Activated T-cell treated with anti-CD3 and anti-CD28 coated beads, Interleukin-2, amount 50 U/mL, for 48 hours (primary cell): ENCODE measurements around the gene ZNF143.
"Not testable (repeated sequence)": the region's sequence is repeated elsewhere in the genome, so short reads cannot be mapped to it uniquely, and the experiment has no call there.

ENCODE experiments used
- DNase-seq, 2 experiments: peaks; one replicate each; pipeline ENCODE4 v3.0.0-alpha.2; 2020

ZNF143 gene

DNA sequence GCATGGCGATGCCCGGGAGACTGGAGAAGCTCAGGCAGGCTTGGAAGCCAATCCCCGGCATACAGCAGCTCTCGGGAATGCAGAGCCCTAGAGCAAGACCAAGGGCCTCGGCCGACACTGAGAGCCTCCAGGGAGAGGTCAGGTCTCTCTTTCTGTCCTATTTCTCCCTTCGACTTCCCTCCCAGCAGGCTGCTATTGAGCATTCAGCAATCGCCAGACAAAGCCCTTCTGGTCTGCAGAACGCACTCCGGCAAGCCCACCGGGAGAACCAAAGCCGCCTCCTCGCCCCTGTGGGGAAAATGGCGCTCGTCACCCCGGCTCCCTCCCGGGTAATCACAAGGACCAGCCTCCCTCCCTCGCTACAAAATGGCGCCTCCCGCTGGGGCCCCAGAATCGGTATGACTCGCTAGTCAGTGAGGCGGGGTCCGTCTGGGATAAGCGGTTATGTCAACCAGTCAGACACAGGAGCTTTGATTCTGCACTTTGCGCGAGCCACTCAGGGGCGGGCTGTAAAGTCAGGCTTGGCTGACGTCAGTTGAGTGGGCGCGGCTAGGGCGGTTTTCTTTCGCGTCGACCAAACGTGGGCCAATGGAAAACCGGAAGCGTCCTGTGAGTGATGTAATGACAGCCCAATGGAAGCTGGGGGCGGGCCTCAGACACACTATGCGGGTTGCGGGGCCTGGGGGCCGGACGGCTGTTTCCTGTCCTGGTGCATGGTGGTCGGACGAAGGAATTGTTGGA is at the start of gene ZNF143:
Gene ZNF143, plus strand, starts transcription at position 691 of the 741 bp plus-strand sequence. CDS start 10,297 bp downstream, outside the sequence.
- DNase-seq = peak; percentile 100

DNA sequence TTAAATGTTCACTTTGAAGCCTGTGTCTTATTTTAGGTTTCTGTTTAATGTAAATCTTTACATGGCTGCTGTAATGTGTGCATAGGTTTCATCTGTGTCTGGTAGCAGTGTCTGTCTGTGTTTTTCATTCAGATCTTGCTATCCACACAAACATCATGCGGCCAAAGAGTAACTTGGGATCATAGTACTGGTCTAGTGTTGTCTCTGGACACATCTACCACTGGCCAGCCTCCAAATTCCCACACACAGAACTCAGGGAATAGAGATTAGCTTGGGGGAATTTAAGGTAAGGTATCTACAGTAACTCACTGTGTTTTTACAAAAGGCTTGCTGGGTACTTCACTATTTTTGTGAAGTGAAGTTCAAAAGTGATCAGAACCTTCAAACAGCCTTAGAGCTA is 32.1 kb upstream of the ZNF143 start:
- DNase-seq = no peak

GRCh38 chr11:9438611-9439010 is 22.2 kb upstream of the ZNF143 start:
- DNase-seq = no peak

GRCh38 chr11:9446230-9446629 is 14.6 kb upstream of the ZNF143 start:
- no peak for DNase-seq

DNA sequence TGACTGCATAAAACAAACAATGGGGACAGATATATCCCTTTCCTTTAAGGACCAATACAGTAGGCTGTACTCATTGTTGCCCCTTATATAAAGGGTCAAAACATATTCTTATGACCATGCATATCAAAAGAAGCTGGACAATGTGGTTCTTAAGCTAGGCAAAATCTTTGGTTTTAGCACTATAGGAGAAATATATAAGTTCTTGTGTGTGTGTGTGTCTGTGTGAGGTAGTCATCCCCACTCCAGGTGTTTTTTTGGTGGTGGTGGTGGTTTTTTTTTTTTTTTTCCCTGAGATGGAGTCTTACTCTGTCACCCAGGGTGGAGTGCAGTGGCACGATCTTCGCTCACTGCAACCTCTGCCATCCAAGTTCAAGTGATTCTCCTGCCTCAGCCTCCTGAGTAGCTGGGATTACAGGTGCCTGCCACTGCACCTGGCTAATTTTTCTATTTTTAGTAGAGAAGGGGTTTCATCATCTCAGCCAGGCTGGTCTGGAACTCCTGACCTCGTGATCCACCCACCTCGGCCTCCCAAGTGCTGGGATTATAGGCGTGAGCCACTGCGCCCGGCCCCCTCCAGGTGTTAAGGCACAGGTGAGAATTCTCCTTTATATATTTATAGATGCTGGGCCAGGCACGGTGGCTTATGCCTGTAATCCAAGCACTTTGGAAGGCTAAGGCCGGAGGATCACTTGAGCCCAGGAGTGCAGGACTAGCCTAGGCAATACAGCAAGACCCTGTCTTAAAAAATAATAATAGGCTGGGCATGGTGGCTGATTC is 12.0 kb upstream of the ZNF143 start:
- no peak for DNase-seq

DNA sequence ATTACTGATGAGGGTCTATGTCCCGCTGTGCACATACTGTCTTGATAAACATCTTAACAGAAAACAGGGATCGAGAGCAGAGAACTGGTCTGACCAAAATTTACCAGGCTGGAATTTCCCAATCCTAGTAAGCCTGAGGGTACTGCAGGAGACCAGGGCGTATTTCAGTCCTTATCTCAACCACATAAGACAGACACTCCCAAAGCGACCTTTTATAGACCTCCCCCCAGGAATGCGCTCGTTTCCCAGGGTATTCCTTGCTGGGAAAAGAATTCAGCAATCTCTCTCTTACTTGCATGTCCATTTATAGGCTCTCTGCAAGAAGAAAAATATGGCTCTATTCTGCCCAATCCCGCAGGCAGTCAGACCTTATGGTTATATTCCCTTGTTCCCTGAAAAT is 8.8 kb upstream of the ZNF143 start:
- DNase-seq = not testable (repeated sequence)

GRCh38 chr11:9455722-9456121 is 5.1 kb upstream of the ZNF143 start:
- no peak for DNase-seq

- peak; percentile 46 to 55 for DNase-seq
Measured at GRCh38 chr11:9459667-9460321, 1.0 kb upstream of the ZNF143 start.

- peak; percentile 85 to 87 for DNase-seq
Measured at GRCh38 chr11:9461063-9461759, 399 bp downstream of the ZNF143 start.

GRCh38 chr11:9461760-9462134 is 935 bp downstream of the ZNF143 start:
- DNase-seq = no peak

DNA sequence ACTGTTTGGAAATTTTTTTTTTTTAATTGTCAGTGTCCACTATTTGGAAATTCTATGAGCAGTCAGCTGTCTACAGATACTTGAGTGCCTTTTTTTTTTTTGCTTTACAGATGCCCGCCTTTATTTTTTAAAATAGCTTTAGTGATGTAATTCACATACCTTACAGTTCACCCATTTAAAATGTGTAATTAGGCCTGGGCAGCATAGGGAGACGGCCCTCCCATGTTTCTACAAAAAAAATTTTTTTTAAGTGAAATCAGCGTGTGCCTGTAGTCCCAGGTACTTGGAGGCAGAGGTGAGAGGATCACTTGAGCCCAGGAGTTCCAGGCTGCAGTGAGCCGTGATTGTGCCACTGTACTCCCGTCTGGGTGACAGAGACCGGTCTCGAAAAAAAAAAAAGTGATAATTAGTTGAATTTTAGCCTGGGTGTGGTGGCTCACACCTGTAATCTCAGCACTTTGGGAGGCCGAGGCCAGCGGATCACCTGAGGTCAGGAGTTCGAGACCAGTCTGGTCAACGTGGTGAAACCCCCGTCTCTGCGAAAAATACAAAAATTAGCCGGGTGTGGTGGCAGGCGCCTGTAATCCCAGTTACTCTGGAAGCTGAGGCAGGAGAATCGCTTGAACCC is 1.5 kb downstream of the ZNF143 start:
- DNase-seq = no peak

- DNase-seq = no peak
Measured at GRCh38 chr11:9462806-9463537, 2.2 kb downstream of the ZNF143 start.

- no peak for DNase-seq
Measured at GRCh38 chr11:9470765-9471164, 10.0 kb downstream of the ZNF143 start.

DNA sequence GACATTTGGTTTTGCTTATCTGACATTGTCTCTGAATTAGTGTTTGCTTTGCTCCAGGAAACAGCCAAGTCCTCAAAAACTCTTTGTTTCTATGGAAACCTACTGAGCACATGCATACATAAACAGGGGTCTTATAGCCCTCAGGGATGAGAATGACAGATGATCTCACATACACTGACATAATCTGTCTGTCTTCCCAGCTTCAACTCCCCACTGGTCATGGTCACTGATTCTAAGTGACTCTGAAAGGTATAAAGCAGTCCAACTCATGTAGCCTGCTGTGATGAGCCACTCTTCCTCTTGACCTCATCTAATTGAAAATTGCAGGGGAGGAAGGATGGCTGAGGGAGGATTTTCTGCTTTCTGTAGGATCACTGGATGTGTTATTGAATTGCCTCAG is 12.6 kb downstream of the ZNF143 start:
- DNase-seq = no peak

DNA sequence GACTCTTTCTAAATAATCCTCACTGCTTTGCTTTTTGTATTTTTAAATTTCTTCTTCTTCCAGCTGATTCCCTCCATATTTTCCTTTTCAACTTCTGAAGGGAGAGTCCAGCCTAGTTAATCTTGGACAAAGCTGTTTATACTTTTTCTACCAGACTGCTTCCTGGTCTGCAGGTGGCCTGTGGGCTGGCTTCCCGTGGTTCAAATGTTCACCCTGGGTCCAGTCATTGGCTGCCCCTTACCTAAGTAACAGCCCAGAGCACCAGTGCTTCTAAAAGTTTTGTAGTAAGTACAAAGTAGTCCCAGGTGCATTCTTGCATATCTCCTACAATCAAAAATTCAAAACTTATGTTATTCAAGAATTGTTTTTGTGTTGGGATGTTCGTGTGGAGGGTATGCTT is 19.1 kb downstream of the ZNF143 start:
- DNase-seq = no peak

- no peak for DNase-seq
Measured at GRCh38 chr11:9489080-9489765, 28.4 kb downstream of the ZNF143 start.

DNA sequence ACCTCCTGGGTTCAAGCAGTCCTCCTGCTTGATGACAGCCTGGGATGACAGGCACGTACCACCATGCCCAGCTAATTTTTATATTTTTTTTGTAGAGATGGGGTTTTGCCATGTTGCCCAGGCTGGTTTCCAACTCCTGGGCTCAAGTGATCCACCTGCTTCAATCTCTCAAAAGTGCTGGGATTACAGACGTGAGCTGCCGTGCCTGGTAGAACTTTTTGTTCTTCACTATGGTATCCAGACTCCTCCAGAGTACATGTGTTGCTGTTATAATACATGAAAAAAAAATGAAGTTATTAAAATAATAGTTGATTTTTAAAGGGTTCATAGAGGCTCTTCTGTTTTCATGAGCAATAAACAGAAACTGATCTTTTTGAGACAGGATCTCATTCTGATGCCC is 29.6 kb downstream of the ZNF143 start:
- DNase-seq = no peak

- DNase-seq = no peak
Measured at GRCh38 chr11:9493492-9493891, 32.7 kb downstream of the ZNF143 start.

- no peak for DNase-seq
Measured at GRCh38 chr11:9494316-9494715, 33.5 kb downstream of the ZNF143 start.

DNA sequence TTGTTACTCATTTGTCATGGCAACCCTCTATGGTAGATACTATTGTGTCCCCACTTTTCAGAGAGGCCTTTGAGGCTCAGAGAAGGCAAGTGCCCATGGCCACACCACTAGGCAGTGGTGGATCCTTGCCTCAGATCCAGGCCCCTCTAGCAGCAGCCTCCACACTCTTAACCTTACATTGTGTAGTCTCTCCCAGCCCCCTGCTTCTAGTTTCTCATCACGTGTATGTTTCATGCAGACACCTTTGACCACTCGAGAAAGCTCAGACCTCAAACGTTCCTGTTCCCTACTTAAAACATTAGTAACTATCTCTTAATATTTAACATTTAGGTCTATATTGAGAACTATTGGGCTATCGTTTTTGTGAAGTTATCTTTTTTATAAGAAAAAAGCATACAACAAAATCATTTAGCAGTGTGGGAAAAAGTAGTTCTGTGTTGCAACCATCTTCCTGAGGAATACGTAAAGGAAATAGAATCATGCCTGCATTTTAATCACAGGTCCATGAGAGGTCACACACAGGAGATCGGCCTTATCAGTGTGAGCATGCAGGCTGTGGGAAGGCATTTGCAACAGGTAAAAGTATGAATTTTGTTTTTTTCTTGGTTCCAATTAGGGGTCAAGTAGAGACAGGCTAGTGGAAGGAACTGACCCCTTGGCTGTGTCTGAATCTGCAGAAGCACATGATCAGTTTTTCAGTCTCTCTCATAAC is 35.1 kb downstream of the ZNF143 start:
- no peak for DNase-seq
